ENCODE measurements around the gene TWF2. TPM values are rescaled to one million over a fixed set of nuclear protein-coding genes. Genes with fewer than 3 reads are reported as not detected.

TWF2 gene
- total and polyA plus RNA-seq, 2 of the 13 experiments (the other 11 are each of a cell fraction or from before 2014, with no cell fraction given): 45.5 to 108 TPM

GRCh38 chr3:52211268-52211891 is 27.6 kb downstream of the TWF2 start (continued):
- TF ChIP-seq TFAP4 (IDR thresholded peaks at IDR 0.05; ENCODE audit: borderline replicate concordance, low read depth): no peak
- no peak for TF ChIP-seq ZFX (CRISPR knock-in tag; IDR thresholded peaks at IDR 0.05; ENCODE audit: low read depth)
- TF ChIP-seq ZNF678 (CRISPR knock-in tag; IDR thresholded peaks at IDR 0.05): no peak
- TF ChIP-seq FIP1L1 (IDR thresholded peaks at IDR 0.05; ENCODE audit: borderline replicate concordance, insufficient read depth, low read depth, low read length): no peak
- TF ChIP-seq UBTF (CRISPR knock-in tag; IDR thresholded peaks at IDR 0.05): no peak
- TF ChIP-seq ZNF567 (CRISPR knock-in tag; IDR thresholded peaks at IDR 0.05; ENCODE audit: borderline replicate concordance): no peak
- no peak for TF ChIP-seq MED8 (CRISPR knock-in tag; IDR thresholded peaks at IDR 0.05; ENCODE audit: insufficient replicate concordance)
- no peak for TF ChIP-seq HCFC1 (IDR thresholded peaks at IDR 0.05; ENCODE audit: low read depth, low read length)
- TF ChIP-seq ZNF543 (CRISPR knock-in tag; IDR thresholded peaks at IDR 0.05): no peak
- no peak for TF ChIP-seq KDM1A (CRISPR knock-in tag; IDR thresholded peaks at IDR 0.05)
- TF ChIP-seq ZBTB26 (CRISPR knock-in tag; IDR thresholded peaks at IDR 0.05; ENCODE audit: borderline replicate concordance): peak; percentile 100
- no peak for TF ChIP-seq ZNF10 (CRISPR knock-in tag; IDR thresholded peaks at IDR 0.05; ENCODE audit: borderline replicate concordance, low read depth)
- TF ChIP-seq FUBP1 (CRISPR knock-in tag; IDR thresholded peaks at IDR 0.05; ENCODE audit: borderline replicate concordance): no peak
- TF ChIP-seq HNF4A (CRISPR knock-in tag; IDR thresholded peaks at IDR 0.05): 0 out of 2 replicates have a peak, but pooled peaks have one; percentile 11
- no peak for TF ChIP-seq JARID2 (CRISPR knock-in tag; IDR thresholded peaks at IDR 0.05; ENCODE audit: insufficient replicate concordance)
- TF ChIP-seq SMYD3 (CRISPR knock-in tag; IDR thresholded peaks at IDR 0.05): no peak
- no peak for TF ChIP-seq KLF16 (CRISPR knock-in tag; IDR thresholded peaks at IDR 0.05)
- TF ChIP-seq POLR2G (IDR thresholded peaks at IDR 0.05; ENCODE audit: low read depth, low read length): no peak
- TF ChIP-seq ZBTB4 (CRISPR knock-in tag; IDR thresholded peaks at IDR 0.05; ENCODE audit: borderline replicate concordance): peak; percentile 85; the same call in 1 of the 2 replicates
